ENCODE results near the gene PLEKHS1. TPM values are rescaled to one million over a fixed set of nuclear protein-coding genes. Genes with fewer than 3 reads are reported as not detected.

PLEKHS1 gene
- total RNA-seq, 1 experiment from 2014 or later = not detected

GRCh38 chr10:113756940-113757543 is 5.6 kb downstream of the PLEKHS1 start:
- Mint-ChIP-seq H3K36me3 (ENCODE audit: insufficient read depth in 1 of 3, low read depth in 3 of 3) (no peaks in the 10 kb centered on the region), H3K27ac (no peak overlapping the region), H3K27me3 (ENCODE audit: low read depth) (peaks cover 5% of the 10 kb centered on the region), H3K9me3 (no peaks in the 10 kb centered on the region; a peak in 1 of 5 replicates), H3K4me3 (no peak overlapping the region), H3K4me1 (no peaks in the 10 kb centered on the region)
- no peaks in the 10 kb centered on the region for H3K27me3 ChIP-seq (ENCODE audit: insufficient read depth, low read length)
- H2BK20ac ChIP-seq (ENCODE audit: low read depth, low read length, poor library complexity, severe bottlenecking) = no peak overlapping the region
- H3K4ac ChIP-seq (ENCODE audit: low read depth, low read length) = no peak overlapping the region
- no peak overlapping the region for H2BK15ac ChIP-seq (ENCODE audit: low read depth, low read length)
- H4K8ac ChIP-seq (replicated peaks; ENCODE audit: insufficient read length, low read depth, low read length) = no peak overlapping the region
- DNase-seq = no peak
- H3K9me3 ChIP-seq (ENCODE audit: control insufficient read depth, low read depth, low read length) = no peaks in the 10 kb centered on the region
- no peaks in the 10 kb centered on the region for H3K4me1 ChIP-seq (ENCODE audit: insufficient read depth, low read length)
- no peak overlapping the region for H3K9ac ChIP-seq (ENCODE audit: extremely low read depth, insufficient read length, low read length)
- no peak overlapping the region for H3K27ac ChIP-seq (ENCODE audit: insufficient read length, low read depth, low read length)
- H3K79me2 ChIP-seq (ENCODE audit: insufficient read depth, low read length) = no peaks in the 10 kb centered on the region
- no peak overlapping the region for H3K18ac ChIP-seq (ENCODE audit: insufficient read length, low read depth, low read length)
- H3K14ac ChIP-seq (ENCODE audit: insufficient read depth, low read length) = no peak overlapping the region
- no peak overlapping the region for H2BK120ac ChIP-seq (ENCODE audit: low read depth, low read length, poor library complexity, severe bottlenecking)
- TF ChIP-seq, protein P1, sequence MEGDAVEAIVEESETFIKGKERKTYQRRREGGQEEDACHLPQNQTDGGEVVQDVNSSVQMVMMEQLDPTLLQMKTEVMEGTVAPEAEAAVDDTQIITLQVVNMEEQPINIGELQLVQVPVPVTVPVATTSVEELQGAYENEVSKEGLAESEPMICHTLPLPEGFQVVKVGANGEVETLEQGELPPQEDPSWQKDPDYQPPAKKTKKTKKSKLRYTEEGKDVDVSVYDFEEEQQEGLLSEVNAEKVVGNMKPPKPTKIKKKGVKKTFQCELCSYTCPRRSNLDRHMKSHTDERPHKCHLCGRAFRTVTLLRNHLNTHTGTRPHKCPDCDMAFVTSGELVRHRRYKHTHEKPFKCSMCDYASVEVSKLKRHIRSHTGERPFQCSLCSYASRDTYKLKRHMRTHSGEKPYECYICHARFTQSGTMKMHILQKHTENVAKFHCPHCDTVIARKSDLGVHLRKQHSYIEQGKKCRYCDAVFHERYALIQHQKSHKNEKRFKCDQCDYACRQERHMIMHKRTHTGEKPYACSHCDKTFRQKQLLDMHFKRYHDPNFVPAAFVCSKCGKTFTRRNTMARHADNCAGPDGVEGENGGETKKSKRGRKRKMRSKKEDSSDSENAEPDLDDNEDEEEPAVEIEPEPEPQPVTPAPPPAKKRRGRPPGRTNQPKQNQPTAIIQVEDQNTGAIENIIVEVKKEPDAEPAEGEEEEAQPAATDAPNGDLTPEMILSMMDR (conservative IDR thresholded peaks at IDR 0.05) = no peak
- no peak overlapping the region for H4K5ac ChIP-seq (ENCODE audit: insufficient read length, low read depth, low read length)
- H3K79me1 ChIP-seq (ENCODE audit: insufficient read depth, low read depth, low read length, poor library complexity, severe bottlenecking) = no peaks in the 10 kb centered on the region
- no peaks in the 10 kb centered on the region for H4K20me1 ChIP-seq (ENCODE audit: control insufficient read depth, insufficient read depth, insufficient read length)
- H2BK5ac ChIP-seq (ENCODE audit: insufficient read length, low read length) = no peak overlapping the region
- no peak overlapping the region for H3K56ac ChIP-seq (ENCODE audit: insufficient read length, low read depth, low read length)
- no peak overlapping the region for H3K4me2 ChIP-seq (ENCODE audit: insufficient read depth, insufficient read length, low read length)
- H4K91ac ChIP-seq (ENCODE audit: insufficient read length, low read depth, low read length) = no peak overlapping the region
- H3T11ph ChIP-seq (ENCODE audit: low read length) = no peak overlapping the region
- H2AFZ ChIP-seq (ENCODE audit: low read length) = no peak overlapping the region
- H3K23ac ChIP-seq (ENCODE audit: insufficient read length, low read depth, low read length) = no peak overlapping the region
- no peak overlapping the region for H2BK12ac ChIP-seq (ENCODE audit: insufficient read length, low read depth, low read length)
- H2AK5ac ChIP-seq (ENCODE audit: insufficient read length, low read length) = no peak overlapping the region
- WGBS (ENCODE audit: extremely low coverage, insufficient read length, low lambda C conversion rate) = no CpG with 5 or more reads among the region's 12 CpGs
- H3K23me2 ChIP-seq (ENCODE audit: insufficient read length, low read depth, low read length, poor library complexity, severe bottlenecking) = no peaks in the 10 kb centered on the region
